NCI-H2171 (cell line): Measurements from ENCODE around the gene DUSP28.
"Not testable (repeated sequence)": the region's sequence is repeated elsewhere in the genome, so short reads cannot be mapped to it uniquely, and the experiment has no call there.

Experiments
- DNase-seq: peaks from one replicate; lab custom pipeline; 2025; lab: John Stamatoyannopoulos, UW

DUSP28 gene

DNA sequence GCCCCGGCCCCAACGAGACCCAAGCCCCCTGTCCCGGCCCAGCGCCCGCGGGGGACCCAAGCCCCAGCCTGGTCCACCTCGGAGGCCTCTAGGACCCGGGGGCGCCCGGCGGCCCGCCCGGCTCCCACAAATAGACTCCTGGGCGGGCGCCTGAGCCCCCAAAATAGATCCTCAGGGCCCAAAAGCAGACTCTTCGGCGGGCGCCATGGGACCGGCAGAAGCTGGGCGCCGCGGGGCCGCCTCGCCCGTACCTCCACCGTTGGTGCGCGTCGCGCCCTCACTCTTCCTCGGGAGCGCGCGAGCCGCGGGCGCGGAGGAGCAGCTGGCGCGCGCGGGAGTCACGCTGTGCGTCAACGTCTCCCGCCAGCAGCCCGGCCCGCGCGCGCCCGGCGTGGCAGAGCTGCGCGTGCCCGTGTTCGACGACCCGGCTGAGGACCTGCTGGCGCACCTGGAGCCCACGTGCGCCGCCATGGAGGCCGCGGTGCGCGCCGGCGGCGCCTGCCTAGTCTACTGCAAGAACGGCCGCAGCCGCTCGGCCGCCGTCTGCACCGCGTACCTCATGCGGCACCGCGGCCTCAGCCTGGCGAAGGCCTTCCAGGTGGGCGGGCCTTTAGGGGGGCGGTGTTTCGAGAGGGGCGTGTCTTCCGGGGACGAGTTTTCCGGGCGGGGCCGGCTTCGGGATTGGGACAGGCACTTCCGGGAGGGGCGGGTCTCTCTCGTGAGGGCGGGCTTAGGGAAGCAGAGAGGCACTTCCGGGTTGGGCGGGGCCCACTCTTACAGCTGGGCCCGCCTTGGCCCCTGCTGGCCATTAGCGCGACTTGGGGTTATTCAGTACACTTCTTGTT is 545 bp downstream of the DUSP28 start:
- peak; percentile 84 for DNase-seq

DNA sequence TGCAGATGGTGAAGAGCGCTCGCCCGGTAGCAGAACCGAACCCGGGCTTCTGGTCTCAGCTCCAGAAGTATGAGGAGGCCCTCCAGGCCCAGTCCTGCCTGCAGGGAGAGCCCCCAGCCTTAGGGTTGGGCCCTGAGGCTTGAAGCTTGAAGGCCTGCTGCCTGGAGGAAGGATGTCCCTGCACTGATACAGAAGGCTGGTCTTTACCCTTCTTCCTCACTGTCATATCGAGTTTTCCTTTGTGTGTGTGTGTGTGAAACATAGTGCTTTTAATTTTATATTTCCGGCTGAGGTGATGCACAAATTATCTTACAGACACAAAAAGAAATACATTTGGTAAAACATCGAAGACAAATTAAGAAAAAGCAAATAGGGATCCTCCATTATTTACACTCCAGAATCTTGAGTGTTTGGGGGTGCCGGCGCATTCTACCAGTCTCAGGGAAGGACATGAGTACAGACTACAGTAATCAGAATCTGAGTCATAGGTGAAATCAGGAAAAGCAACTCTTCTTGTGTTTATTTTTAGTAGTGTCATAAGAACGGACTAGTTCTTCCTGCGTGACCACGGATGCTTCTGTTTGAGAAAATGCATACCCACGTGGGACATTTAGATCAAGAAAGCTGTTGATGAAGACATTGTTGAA is 1.3 kb downstream of the DUSP28 start:
- DNase-seq: no peak

DNA sequence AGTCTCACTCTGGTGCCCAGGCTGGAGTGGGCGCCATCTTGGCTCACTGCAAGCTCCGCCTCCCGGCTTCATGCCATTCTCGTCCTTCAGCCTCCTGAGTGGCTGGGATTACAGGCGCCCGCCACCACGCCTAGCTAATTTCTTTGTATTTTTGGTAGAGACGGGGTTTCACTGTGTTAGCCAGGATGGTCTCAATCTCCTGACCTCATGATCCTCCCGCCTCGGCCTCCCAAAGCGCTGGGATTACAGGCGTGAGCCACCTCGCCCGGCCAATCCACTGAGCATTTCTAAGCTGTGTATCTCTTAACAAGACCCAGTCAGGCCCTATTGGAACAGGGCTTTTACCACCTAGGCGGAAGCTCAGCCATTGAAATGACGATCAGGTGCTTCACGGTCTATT is 3.1 kb downstream of the DUSP28 start:
- not testable (repeated sequence) for DNase-seq

DNA sequence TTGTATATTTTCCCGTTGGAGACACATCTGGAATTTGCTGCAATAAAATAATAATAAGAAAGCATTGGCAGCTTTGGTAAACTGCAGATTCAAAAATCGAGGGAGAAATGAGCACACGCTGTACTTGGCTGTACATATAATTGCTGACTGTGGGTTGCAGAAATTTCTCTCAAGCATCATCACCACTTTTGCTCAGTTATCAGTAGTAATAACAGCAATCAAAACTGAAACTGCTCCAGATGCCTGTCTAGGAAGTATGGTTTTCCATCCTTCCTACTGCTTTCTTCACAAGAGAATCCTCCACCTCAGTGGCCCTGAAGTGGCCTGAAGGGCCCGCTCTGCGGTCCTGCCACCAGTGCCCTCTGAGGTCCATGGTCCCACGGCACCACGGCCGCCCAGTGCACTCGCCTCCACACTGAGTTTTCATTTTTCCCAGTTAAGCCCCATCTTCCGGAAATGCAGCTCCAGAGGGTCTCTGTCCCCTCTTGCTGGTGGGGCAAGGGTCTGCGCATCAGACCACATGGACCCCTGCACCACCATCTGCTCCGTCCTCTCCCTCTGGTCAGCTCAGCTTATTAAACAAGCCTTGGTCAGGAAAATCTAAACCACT is 3.9 kb downstream of the DUSP28 start:
- DNase-seq: no peak

DNA sequence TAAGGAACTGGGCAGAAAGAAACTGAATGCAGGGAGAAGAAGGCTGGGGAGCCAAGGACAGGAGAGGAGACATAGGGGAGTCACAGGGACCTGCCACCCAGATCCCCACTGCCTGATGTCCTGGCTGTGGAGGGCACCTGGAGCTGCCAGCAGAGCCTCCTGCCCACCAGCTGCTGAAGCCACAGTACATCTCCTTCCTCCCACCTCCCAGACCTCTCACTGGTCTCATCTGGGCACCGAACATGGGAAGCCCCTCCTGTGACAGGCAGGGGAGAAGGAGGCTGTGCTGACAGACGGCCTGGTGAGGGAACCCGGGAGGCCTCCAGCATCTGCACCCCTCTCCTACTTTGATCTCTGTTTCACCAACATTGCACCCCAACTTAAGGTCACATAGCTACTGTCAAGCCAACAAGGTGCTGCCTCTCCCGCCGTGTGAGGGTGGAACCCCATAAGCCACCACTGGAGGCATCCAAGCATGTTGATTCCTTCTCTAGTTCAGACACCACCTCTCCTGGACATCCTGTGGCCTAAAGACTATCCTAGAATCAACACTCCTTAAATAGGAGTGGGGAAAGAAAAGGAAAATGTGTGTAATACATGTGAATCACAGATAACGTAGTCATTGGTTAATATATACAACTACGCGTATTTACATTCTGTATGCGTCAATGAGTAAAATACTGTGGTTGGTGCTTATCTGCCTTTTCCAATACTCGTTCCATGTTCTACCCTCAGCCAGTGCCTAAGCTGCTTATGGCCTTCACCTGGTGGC is 4.6 kb downstream of the DUSP28 start:
- DNase-seq: no peak

DNA sequence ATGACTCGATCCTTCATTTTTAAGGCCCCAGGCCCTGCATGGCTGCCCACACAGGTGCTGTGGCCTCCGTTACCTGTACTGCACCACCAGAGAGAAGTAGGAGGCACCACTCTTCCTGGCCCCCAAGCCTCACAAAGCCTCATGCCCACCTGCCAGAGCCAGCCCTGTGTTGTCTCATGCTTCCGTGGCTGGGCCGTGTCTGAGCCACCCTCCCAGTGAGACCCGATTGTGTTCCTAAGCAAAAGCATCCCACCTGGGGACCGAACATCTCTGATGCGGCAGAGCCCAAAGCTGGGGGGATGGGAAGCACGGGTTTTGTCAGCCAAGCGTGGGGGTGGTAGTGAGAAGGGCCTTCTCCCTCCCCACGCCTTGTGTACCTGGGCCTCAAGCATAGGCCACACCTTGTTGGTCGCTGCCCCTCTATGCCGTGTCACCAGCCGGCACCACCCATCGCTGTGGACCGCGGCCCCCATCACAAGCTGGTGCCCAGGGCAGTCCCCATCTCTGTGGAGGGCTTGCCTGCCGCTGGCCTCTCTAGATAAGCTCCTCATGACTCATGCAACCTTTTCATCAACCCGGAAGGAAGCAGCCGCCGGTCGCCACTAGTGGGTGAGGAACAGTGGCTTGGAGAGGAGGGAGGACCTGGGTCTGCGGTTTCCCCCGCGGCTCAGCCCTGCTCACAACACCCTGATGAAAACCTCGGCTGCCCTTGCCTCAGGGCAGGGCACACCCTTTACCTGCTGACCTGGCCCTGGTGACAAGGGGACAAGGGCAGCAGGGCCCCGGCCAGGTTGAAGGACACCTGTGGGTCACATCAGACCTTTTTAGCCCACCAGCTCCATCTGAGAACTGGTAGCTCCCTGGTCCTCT is 5.4 kb downstream of the DUSP28 start:
- no peak for DNase-seq

DNA sequence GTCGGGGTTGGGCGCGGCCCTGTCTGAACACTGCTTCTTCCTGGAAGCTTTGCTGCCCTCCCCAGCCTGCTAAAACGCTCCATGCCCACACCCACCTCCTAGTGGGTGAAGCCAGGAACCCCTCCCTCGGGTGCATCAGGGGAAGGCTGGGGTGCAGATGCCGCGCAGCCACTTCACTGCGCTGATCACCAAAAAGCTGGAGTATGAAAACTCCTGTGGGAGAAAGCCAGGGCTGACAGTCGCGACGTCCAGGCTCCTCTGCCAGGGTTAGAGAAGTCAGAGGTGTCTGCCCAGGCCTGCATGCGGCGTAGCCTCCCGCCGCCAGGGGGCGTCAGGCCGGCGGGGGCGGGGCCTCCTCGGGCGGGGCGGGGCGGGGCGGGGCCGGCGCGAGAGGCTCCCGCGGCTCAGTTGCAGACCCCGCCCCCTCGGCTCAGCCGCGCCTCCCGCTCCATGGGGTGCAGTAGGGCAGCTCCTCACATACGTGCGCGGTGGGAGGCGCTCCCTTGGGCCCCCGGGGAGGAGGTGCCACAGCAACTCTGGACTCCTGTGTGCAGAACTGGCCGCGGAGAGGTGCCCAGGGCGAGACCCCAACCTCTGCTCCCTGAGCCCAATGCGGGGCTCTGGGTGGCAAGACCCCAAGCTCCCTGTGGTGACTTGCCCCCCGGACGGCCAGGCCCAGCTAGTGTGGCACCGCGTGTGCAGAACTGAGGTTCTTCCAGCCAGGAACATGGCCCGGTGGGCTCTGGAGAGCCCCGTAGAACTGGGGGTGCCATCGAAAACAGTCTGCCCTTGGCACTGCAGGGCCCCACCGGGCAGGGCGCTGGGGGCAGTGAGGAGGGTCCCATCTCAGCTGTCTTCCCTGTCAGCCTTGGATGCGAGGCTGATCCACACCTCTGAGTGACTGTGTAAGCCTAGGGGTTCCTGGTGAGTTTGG is 6.3 kb downstream of the DUSP28 start:
- peak; percentile 55 for DNase-seq

DNA sequence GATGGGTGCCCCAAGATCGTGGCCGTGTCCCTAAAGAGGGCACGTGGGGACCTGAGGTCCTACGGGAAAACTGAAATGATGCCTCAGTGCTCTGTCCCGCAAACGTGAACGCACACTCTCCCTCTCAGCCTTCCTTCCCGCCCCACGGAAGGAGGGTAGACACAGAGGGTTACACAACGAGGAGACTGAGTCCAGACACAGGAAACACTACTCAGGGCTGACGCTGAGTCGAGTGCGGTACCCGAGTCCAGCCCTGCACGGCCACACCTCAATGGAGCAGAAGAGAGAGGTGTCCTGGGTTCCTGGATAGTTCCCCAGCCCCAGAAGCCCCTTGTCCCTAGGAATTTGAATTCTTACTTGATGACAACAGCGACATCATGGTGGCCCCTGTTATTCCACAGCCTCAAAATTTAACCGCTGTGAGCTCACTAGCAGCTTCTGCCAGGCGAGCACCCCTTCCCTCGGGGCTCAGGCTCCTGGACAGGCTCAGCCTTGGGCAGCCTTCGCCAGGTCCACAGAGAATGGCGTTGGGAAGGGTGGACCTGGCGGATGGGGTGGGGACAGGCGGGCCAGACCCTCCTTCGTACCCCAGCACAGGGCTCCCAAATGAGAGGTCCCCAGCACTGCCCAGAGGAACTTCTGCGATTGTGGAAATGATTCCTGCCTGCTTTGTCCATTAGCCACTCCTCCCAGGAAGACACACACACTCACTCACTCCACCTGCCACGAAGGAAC is 7.1 kb downstream of the DUSP28 start:
- no peak for DNase-seq

DNA sequence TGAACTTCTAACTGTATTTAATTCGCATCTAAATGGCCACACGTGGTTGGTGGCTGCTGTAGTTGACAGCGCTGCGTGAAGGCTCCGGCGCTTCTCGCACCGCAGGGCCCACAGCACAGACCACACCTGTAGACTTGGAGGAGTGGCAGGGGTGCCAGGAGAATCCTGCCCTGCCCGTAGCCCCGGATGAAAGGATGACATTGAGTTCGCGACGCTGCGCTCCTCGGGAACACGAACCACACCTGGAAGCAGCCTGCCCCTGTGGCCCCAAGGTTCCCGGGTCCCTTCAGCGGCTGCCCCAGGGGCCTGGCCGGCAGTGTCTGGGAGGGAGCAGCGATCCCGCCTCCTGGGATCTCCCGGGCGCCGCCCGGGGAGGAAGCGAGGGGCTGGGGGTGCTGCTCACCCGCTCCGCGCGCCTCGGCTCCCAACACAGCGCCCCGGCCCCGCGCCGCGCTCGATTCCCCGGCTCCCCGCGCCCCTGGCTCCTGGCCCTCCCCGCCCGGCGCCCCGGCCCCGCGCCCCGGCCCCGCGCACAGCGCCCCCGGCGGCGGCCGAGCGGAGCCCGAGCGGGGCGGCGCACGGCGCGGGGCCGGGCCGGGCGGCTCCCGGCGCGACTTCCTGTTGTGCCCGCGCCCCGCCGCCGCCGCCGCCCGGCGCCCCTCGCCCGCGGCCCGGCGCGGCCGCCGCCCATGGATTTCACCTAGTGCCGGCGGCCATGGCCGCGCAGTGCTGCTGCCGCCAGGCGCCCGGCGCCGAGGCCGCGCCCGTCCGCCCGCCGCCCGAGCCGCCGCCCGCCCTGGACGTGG is 7.9 kb downstream of the DUSP28 start, which contains the start of gene RNPEPL1:
RNPEPL1 (plus strand) TSS at position 613 of the 806 bp plus-strand sequence; CDS start at position 716, 103 bp downstream.
- peak; percentile 32 for DNase-seq

DNA sequence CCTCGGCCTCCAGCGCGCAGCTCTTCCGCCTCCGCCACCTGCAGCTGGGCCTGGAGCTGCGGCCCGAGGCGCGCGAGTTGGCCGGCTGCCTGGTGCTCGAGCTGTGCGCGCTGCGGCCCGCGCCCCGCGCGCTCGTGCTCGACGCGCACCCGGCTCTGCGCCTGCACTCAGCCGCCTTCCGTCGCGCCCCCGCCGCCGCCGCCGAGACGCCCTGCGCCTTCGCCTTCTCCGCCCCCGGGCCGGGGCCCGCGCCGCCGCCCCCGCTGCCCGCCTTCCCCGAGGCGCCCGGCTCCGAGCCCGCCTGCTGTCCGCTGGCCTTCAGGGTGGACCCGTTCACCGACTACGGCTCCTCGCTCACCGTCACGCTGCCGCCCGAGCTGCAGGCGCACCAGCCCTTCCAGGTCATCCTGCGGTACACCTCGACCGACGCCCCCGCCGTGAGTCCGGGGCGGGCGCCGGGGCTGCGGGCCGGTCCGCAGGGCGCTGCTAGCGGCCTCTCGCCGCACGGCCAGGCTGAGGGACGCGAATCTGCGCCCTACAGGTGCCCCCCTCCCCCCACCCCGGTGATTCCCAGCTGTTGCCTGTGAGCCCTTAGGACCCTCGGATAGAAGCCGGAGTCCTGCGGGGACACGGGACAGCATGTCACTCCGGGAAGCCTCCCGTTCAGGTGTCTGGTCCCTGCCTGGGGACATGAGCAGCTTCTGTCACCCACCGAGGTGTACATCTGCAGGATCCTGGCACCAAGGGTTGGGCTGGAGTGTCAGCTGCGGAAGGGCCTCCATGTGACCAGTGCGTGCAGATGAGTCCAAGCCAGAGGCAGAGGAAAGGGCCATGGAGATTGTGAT is 8.7 kb downstream of the DUSP28 start:
- peak; percentile 32 for DNase-seq

DNA sequence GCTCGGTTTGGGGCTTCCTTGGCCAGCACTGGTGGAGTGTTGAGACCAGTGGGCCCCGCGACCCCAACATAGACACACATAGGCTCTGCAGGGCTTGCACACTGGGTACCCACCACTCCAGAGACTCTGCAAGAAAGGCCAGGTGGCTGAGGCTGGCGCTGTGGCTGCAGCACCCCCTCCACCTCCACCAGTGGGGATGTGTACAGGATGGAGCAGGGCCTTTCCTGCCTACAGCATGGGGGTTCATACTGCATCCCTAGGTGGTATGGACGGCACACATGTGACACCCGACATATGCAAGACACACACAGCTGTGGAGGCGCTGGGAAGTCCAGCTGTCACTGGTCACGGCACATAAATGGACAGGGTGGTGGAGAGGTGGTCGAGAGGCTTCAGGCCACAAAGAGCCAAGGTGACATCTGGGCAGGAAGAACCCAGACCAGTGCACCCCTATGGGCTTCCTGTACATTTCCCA is 9.4 kb downstream of the DUSP28 start:
- no peak for DNase-seq

DNA sequence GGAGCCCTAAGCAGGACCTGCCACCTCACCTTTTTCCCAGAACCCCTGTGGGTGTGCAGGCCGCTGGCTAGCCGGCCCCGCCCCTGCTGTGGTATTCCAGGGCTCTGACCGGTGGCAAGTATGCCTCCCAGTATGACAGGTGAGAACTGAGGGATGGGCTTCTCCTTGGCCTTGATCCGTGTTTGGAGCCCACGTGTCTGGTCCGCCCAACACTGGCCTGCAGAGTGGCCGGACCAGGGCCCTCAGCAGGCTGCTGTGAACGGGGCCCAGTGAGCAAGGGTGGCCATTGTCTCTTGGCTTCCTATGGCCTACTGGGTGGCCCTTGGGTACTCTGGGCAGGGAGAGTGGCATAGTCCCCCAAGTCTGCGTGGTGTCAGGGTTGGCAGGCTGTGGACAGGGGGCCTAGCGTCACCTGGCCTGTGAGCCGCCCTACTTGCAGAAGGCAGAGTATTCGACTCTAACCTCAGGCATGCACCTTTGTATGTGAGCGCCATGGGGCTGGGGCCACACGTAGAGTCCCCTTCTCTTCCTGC is 9.9 kb downstream of the DUSP28 start:
- no peak for DNase-seq

DNA sequence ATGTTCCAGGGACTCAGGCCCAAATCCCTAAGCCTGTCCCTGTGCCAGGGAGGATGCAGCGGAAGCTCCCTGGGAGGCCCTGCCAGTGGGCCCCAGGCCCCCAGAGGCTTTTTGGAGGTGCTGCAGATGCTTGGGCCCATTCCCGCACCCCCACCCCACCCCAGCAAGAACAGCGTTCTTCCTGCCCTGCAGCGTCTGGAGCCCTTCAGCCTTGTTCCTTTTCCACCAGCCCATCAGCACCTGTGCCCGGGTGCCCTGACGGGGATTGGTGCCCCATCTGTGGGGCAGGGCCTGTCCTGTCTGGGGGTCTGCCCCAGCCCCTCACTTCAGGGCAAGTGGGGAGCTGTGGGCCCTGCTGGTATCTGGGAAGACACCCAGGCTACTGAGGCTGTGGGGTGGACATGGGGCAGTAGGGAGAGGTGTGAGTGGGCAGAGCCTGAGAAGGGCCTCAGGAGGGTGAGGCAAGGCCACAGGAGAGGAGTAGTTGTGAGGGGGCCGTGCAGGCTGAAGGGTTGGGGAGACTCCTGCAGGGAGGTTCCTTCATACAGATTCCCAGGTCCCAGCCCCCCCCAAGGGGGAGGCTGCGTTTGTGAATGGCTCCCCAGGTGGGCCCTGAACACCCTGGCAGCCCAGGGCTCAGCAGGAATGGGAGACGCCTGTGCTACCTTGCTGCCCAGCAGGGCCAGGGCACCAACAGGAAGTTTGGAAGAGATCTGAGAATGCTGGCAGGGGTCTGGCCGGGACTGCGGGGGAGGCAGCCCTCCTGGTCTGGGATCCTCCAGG is 10.6 kb downstream of the DUSP28 start:
- DNase-seq: no peak

DNA sequence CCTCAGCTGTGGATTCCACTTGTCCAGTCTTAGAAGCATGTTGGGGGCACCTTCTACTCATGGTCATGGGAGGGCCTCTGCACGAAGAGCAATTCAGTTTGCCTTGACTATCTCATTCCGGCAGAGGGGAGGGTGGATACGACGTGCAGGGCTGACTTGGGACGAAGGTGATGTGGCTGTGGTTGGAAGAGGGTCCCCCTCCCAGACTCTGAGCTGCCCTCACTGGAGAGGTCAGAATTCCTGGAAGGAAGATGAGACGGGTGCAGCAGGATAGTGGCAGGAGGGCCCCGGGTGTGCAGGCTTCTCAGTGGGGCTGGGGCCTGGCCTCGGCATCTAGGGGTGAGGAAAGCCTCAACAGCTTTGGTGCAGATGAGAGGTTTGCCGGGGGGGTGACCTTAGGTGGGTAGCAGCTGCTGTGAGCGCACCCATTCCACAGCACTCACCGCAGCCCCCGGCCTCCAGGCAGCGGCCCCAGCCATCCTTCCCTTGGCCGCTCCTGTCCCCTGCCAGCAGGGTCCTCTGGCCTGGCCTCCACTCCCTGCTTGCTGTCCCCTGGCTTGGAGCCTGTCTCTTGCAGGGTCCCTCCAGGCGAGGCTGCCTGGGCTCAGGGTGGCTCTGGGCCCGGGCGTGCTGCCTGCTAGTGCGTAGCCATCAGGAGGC is 11.3 kb downstream of the DUSP28 start:
- DNase-seq: no peak

DNA sequence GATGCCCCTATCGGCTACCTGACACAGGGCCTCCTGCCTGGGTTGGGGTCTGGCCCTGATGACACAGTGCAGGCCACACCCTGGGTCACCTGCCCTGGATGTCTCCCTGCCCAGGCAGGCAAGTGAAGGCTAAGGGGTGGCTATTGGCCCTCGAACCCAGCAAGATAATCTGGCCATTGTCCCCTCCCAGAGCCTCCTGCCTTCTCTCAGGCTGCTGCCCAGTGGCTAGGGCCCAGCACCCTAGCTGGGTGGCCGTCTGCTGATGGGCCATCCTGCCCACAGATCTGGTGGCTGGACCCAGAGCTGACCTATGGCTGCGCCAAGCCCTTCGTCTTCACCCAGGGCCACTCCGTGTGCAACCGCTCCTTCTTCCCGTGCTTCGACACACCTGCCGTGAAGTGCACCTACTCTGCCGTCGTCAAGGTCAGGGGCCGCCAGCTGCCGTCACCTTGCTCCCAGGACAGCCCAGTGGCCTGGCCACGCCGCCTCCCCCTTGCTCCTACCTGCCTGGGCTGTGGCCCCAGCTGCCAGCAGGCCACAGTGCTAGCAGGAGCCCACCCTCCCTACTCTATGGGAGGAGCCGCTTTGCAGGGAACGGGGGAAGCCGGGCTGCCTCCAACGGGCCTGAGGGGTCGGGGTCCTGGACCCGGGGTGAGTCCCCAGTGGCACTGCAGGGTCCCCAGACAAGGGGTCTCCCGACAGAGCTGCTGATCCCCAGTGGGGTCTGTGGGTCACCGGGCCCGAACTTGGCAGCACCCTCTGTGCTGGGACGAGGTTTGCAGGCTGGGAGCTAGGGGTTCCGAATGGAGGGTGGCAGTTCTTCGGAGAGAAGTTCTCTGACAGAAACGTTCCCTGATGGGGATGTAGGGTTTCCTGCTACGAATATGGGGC is 12.2 kb downstream of the DUSP28 start:
- DNase-seq: no peak
